Mesenchymal stem cell (in vitro differentiated cells and primary cell): ENCODE results near the gene KDM4C.

ENCODE experiments used
- DNase-seq: peaks from one replicate; pipeline ENCODE4 v3.0.0-alpha.2; 2013
- H2AFZ ChIP-seq: one replicate; pipeline ENCODE4 v1.6.1; 2013; ENCODE audit warnings: low read depth, mild to moderate bottlenecking, control low read depth, inconsistent platforms, low read length, moderate library complexity
- H2AK5ac ChIP-seq: 2 replicates; pipeline ENCODE4 v1.6.1; 2013; ENCODE audit warnings: low read length, moderate library complexity, mild to moderate bottlenecking, inconsistent platforms; ENCODE audit not compliant: severe bottlenecking
- H2BK120ac ChIP-seq: one replicate; pipeline ENCODE4 v1.6.1; 2013; ENCODE audit warnings: low read depth, mild to moderate bottlenecking, inconsistent platforms, low read length, moderate library complexity
- H2BK12ac ChIP-seq, 2 experiments: one replicate each; pipeline ENCODE4 v1.6.1; 2013; ENCODE audit warnings: inconsistent platforms in 2 of 2, low read length in 2 of 2, mild to moderate bottlenecking in 2 of 2, moderate library complexity in 2 of 2, control low read depth in 1 of 2
- H2BK15ac ChIP-seq: one replicate; pipeline ENCODE4 v1.6.1; 2013; ENCODE audit warnings: mild to moderate bottlenecking, low read depth, inconsistent platforms; ENCODE audit not compliant: poor library complexity, severe bottlenecking
- H2BK5ac ChIP-seq: 2 replicates; pipeline ENCODE4 v1.6.1; 2013; ENCODE audit warnings: low read depth, mild to moderate bottlenecking, low read length, control low read depth, inconsistent platforms; ENCODE audit not compliant: poor library complexity, severe bottlenecking
- H3K14ac ChIP-seq, 2 experiments: one replicate each; pipeline ENCODE4 v1.6.1; 2013; ENCODE audit warnings: inconsistent platforms in 2 of 2, low read length in 2 of 2, control low read depth in 1 of 2, mild to moderate bottlenecking in 1 of 2, moderate library complexity in 1 of 2
- H3K18ac ChIP-seq, 2 experiments: one replicate each; pipeline ENCODE4 v1.6.1; 2013; ENCODE audit warnings: inconsistent platforms in 2 of 2, low read length in 2 of 2, control low read depth in 1 of 2, low read depth in 1 of 2, mild to moderate bottlenecking in 1 of 2
- H3K23ac ChIP-seq, 2 experiments: one replicate each; pipeline ENCODE4 v1.6.1; 2013; ENCODE audit warnings: inconsistent platforms in 2 of 2, low read length in 2 of 2, mild to moderate bottlenecking in 2 of 2, moderate library complexity in 2 of 2, control low read depth in 1 of 2
- H3K27ac ChIP-seq: 2 replicates; pipeline ENCODE4 v1.5.1; 2013; ENCODE audit warnings: mild to moderate bottlenecking, moderate library complexity, low read length, control low read depth, inconsistent platforms; ENCODE audit not compliant: poor library complexity, severe bottlenecking
- H3K27me3 ChIP-seq, 2 experiments: 2 replicates each; pipeline versions ENCODE4 v1.6.1 to v1.7.0; 2013; ENCODE audit warnings: low read length in 2 of 2, mild to moderate bottlenecking in 2 of 2, moderate library complexity in 2 of 2, control low read depth in 1 of 2, inconsistent platforms in 1 of 2; ENCODE audit not compliant: control insufficient read depth in 1 of 2, insufficient read depth in 1 of 2
- H3K36me3 ChIP-seq, 2 experiments: 2 replicates each; pipeline versions ENCODE4 v1.6.1 to v1.7.0; 2013; ENCODE audit warnings: low read length in 2 of 2, control low read depth in 1 of 2, inconsistent platforms in 1 of 2, low read depth in 1 of 2, mild to moderate bottlenecking in 1 of 2; ENCODE audit not compliant: insufficient read depth in 2 of 2, control insufficient read depth in 1 of 2
- H3K4ac ChIP-seq, 2 experiments: one replicate each; pipeline ENCODE4 v1.6.1; 2013; ENCODE audit warnings: inconsistent platforms in 2 of 2, low read length in 2 of 2, mild to moderate bottlenecking in 2 of 2, moderate library complexity in 2 of 2, control low read depth in 1 of 2, low read depth in 1 of 2
- H3K4me1 ChIP-seq: 2 replicates; pipeline ENCODE4 v1.6.1; 2013; ENCODE audit warnings: low read depth, low read length, control low read depth; ENCODE audit not compliant: control insufficient read depth, insufficient read depth
- H3K4me2 ChIP-seq: 2 replicates; pipeline ENCODE4 v1.6.1; 2013; ENCODE audit warnings: low read length, mild to moderate bottlenecking, inconsistent platforms; ENCODE audit not compliant: poor library complexity, severe bottlenecking
- H3K4me3 ChIP-seq, 2 experiments: 2 replicates each; pipeline versions ENCODE4 v1.5.1 to v1.7.0; 2013; ENCODE audit warnings: low read length in 2 of 2, mild to moderate bottlenecking in 2 of 2, control low read depth in 1 of 2, low read depth in 1 of 2; ENCODE audit not compliant: insufficient read depth in 1 of 2
- H3K79me1 ChIP-seq: replicated peaks from 2 replicates; pipeline ENCODE4 v1.6.1; 2013; ENCODE audit warnings: mild to moderate bottlenecking, control low read depth, low read length, inconsistent platforms; ENCODE audit not compliant: poor library complexity, severe bottlenecking
- H3K9ac ChIP-seq: 2 replicates; pipeline ENCODE4 v1.7.0; 2013; ENCODE audit warnings: mild to moderate bottlenecking, low read length, moderate library complexity
- H3K9me3 ChIP-seq: 2 replicates; pipeline ENCODE4 v1.7.0; 2013; ENCODE audit warnings: mild to moderate bottlenecking, low read length; ENCODE audit not compliant: control insufficient read depth
- H4K8ac ChIP-seq: one replicate; pipeline ENCODE4 v1.6.1; 2013; ENCODE audit warnings: inconsistent platforms, mild to moderate bottlenecking, low read length, moderate library complexity
- H4K91ac ChIP-seq: one replicate; pipeline ENCODE4 v1.6.1; 2013; ENCODE audit warnings: mild to moderate bottlenecking, low read length, inconsistent platforms
- WGBS: methylation state at CpG from one replicate; pipeline ENCODE4 v1.1.7; 2013; ENCODE audit warnings: mixed read lengths; 5-methylcytosine and 5-hydroxymethylcytosine counted together

The KDM4C gene

DNA sequence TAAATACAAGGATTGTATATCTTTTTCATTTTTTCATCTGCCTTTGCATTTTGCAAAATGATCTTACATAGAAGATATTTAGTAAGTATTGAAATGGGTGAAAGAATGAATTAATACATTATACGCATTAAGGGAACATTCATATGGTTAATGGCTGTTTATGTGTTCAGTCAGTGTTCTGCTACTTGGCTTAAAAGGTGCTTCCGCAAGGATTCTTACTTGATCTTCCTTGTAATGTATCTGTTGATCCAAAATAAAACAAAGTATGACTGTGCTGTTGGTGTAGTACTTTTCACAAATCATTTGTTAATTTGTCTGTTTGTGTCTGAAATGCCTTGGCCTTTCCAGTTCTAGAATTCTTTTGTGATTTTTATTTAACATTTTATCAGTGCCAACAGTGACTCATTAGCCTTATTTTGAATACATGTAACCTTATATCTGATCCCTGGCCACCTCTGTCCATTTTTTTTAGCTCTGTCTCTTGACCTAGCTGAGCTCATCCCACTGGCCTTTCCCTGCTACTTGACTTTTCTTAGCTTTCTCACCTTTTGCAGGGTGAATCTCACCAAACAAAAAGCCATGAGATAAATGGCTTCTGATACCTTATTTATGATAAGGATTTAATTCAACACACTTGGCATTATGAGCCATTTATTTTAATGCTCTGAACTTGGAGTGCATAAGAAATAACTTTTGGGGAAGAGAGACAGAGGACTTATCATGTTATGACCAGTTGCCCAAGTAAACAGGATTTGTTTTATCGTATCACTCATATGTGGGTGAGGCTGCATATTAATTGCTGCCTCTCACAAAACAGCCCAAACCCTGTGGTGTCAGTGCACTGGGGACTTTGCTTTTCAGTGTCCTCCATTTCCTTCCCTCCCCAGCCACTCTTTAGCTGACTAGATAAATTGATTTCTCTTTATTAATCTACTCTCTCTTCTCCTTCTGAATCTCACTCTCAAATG is 340.3 kb downstream of the KDM4C start:
- Histone ChIP-seq H3K23ac (no peak overlapping the region), H2AK5ac (no peak overlapping the region), H4K8ac (no peak overlapping the region), H3K4me2 (no peak overlapping the region), H4K91ac (no peak overlapping the region), H3K14ac (no peak overlapping the region), H3K27ac (no peak overlapping the region), H2BK120ac (no peak overlapping the region), H3K18ac (no peak overlapping the region), H3K4me3 (no peak overlapping the region), H3K4me1 (no peaks in the 10 kb centered on the region), H2BK15ac (no peak overlapping the region), H2BK12ac (no peak overlapping the region), H3K9ac (no peak overlapping the region), H2AFZ (no peak overlapping the region), H3K36me3 (no peaks in the 10 kb centered on the region), H3K9me3 (no peaks in the 10 kb centered on the region), H3K27me3 (no peaks in the 10 kb centered on the region), H3K79me1 (no peaks in the 10 kb centered on the region), H3K4ac (no peak overlapping the region), H2BK5ac (no peak overlapping the region)
- 89% methylated on average over 3 of the region's 3 CpGs for WGBS
- no peak for DNase-seq

DNA sequence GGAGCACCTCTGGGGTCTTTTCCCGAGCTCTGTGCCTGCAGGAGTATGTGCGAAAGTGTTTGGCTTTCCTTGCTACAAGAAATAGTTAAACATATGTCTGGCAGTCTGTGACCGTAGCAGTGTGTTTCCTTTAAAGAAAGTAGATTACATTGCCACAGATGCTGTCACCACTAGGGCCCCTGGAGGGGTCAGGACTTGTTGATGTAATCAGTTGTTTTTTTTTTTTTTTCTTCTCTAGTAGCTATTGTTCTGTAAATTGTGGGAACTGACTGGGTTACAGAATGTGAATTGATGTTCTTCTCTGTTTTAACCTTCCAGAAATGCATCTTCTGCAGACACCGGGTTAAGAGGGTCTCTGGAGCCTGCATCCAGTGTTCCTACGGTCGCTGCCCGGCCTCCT is 345.6 kb downstream of the KDM4C start:
- H3K4me3 ChIP-seq = no peak overlapping the region
- H3K27me3 ChIP-seq = no peaks in the 10 kb centered on the region
- H3K9ac ChIP-seq = no peak overlapping the region
- no peak overlapping the region for H2BK120ac ChIP-seq
- no peaks in the 10 kb centered on the region for H3K9me3 ChIP-seq
- WGBS = 80% methylated on average over 7 of the region's 7 CpGs
- H2BK12ac ChIP-seq = peak overlapping the region in 1 of 2 experiments; percentile 84
- no peaks in the 10 kb centered on the region for H3K79me1 ChIP-seq
- H3K18ac ChIP-seq = peak overlapping the region in 1 of 2 experiments; percentile 42
- H4K8ac ChIP-seq = no peak overlapping the region
- H3K4me1 ChIP-seq = peaks cover 2% of the 10 kb centered on the region
- H3K23ac ChIP-seq = no peak overlapping the region
- no peak overlapping the region for H2BK15ac ChIP-seq
- peaks cover 6 to 28% of the 10 kb centered on the region in 2 experiments for H3K36me3 ChIP-seq
- H3K4me2 ChIP-seq = no peak overlapping the region
- no peak overlapping the region for H4K91ac ChIP-seq
- H2BK5ac ChIP-seq = no peak overlapping the region
- H2AK5ac ChIP-seq = no peak overlapping the region
- no peak overlapping the region for H3K4ac ChIP-seq
- peak overlapping the region in 1 of 2 experiments; percentile 35 for H3K14ac ChIP-seq
- H2AFZ ChIP-seq = no peak overlapping the region
- H3K27ac ChIP-seq = no peak overlapping the region
- peak; percentile 71 for DNase-seq

DNA sequence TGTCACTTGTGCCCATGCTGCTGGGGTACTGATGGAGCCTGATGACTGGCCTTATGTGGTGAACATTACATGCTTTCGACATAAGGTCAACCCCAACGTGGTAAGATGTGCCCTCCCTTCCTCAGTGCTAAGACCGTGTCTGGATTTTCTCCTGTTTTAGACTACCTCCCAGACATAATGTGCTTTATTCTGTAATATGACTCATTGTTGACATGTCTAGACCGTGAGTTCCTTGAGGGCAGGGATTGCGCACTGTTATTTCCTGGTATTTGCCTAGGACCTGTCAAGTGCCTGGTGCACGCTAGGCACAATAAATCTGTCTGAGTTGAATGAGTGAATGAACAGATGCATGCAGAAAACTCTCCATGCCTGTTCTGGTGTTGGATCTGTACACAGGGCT is 346.0 kb downstream of the KDM4C start:
- no peak overlapping the region for H2BK5ac ChIP-seq

DNA sequence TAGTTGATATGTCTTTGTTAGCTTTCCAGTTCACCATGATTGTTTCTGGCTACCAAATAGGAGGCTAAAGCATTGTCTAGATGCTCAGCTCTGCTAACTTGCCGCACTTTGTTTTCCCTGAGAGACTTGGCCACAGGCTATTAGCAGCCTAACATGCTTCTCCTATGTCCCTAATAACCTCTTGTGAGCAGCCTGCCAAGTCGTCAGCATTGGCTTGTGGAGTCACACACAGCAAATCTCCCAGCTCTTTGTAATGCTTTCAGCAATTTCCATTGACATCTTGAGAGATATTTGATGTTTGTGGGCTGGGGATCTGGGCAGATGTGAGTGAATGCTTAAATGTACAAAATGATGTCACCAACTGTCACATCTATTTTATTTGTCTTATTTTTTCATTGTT is 346.9 kb downstream of the KDM4C start:
- Histone ChIP-seq H3K4ac (peak overlapping the region in 1 of 2 experiments; percentile 41), H3K4me1 (peaks cover 2% of the 10 kb centered on the region), H2AFZ (no peak overlapping the region), H3K79me1 (no peaks in the 10 kb centered on the region), H3K27ac (no peak overlapping the region), H2BK5ac (no peak overlapping the region), H3K14ac (no peak overlapping the region), H2BK120ac (no peak overlapping the region), H2BK12ac (peak overlapping the region in 1 of 2 experiments; percentile 63), H3K27me3 (no peaks in the 10 kb centered on the region), H4K8ac (no peak overlapping the region), H3K36me3 (peaks cover 6 to 28% of the 10 kb centered on the region in 2 experiments), H3K23ac (no peak overlapping the region), H3K4me3 (no peak overlapping the region), H2AK5ac (no peak overlapping the region), H3K9me3 (no peaks in the 10 kb centered on the region), H4K91ac (no peak overlapping the region), H3K18ac (peak overlapping the region in 1 of 2 experiments; percentile 30), H2BK15ac (no peak overlapping the region), H3K4me2 (no peak overlapping the region), H3K9ac (no peak overlapping the region)
- no peak for DNase-seq
- WGBS = 100% methylated on average over 1 of the region's 2 CpGs

More for the DNA sequence above, 346.0 kb downstream of the KDM4C start:
- Histone ChIP-seq H2BK15ac (no peak overlapping the region), H3K27ac (no peak overlapping the region), H3K27me3 (no peaks in the 10 kb centered on the region), H3K36me3 (peaks cover 6 to 28% of the 10 kb centered on the region in 2 experiments), H4K91ac (no peak overlapping the region), H3K14ac (peak overlapping the region in 1 of 2 experiments; percentile 35), H3K9me3 (no peaks in the 10 kb centered on the region), H3K18ac (peak overlapping the region in 1 of 2 experiments; percentile 42), H2BK12ac (peak overlapping the region in 1 of 2 experiments; percentile 84), H3K23ac (no peak overlapping the region), H3K4me1 (peaks cover 2% of the 10 kb centered on the region), H4K8ac (no peak overlapping the region), H3K4me3 (no peak overlapping the region), H2BK120ac (no peak overlapping the region), H2AFZ (no peak overlapping the region), H2AK5ac (no peak overlapping the region), H3K4me2 (no peak overlapping the region), H3K9ac (no peak overlapping the region), H3K79me1 (no peaks in the 10 kb centered on the region), H3K4ac (no peak overlapping the region)
- WGBS = 34% methylated on average over 3 of the region's 6 CpGs
- DNase-seq = peak; percentile 85
